ENCODE data around the gene DAPL1. TPM values are rescaled to one million over a fixed set of nuclear protein-coding genes. Genes with fewer than 3 reads are reported as not detected.

Gene DAPL1
- total RNA-seq, 1 donor from 2014 or later, result 0.57 TPM

- H3K27me3 Mint-ChIP-seq (ENCODE audit: low read depth), result no peaks in the 10 kb centered on the region
- no peaks in the 10 kb centered on the region for H3K36me3 Mint-ChIP-seq (ENCODE audit: low read depth)
- no peaks in the 10 kb centered on the region for H3K4me1 Mint-ChIP-seq (ENCODE audit: low read depth)
- peaks cover 3% of the 10 kb centered on the region for H3K9me3 Mint-ChIP-seq (ENCODE audit: low read depth)
- TF ChIP-seq, protein P1, sequence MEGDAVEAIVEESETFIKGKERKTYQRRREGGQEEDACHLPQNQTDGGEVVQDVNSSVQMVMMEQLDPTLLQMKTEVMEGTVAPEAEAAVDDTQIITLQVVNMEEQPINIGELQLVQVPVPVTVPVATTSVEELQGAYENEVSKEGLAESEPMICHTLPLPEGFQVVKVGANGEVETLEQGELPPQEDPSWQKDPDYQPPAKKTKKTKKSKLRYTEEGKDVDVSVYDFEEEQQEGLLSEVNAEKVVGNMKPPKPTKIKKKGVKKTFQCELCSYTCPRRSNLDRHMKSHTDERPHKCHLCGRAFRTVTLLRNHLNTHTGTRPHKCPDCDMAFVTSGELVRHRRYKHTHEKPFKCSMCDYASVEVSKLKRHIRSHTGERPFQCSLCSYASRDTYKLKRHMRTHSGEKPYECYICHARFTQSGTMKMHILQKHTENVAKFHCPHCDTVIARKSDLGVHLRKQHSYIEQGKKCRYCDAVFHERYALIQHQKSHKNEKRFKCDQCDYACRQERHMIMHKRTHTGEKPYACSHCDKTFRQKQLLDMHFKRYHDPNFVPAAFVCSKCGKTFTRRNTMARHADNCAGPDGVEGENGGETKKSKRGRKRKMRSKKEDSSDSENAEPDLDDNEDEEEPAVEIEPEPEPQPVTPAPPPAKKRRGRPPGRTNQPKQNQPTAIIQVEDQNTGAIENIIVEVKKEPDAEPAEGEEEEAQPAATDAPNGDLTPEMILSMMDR (IDR thresholded peaks at IDR 0.05), result no peak
- no peak overlapping the region for H3K27ac Mint-ChIP-seq (ENCODE audit: unreplicated experiment)
- no peak for DNase-seq (ENCODE audit: low spot score)
- no peak overlapping the region for H3K4me3 Mint-ChIP-seq (ENCODE audit: unreplicated experiment)
Observed at GRCh38 chr2:158760887-158761286, 34.2 kb upstream of the DAPL1 start.

- no peak overlapping the region for H3K4me3 Mint-ChIP-seq (ENCODE audit: unreplicated experiment)
- peaks cover 3% of the 10 kb centered on the region for H3K9me3 Mint-ChIP-seq (ENCODE audit: low read depth)
- H3K27ac Mint-ChIP-seq (ENCODE audit: unreplicated experiment), result no peak overlapping the region
- no peaks in the 10 kb centered on the region for H3K27me3 Mint-ChIP-seq (ENCODE audit: low read depth)
- TF ChIP-seq, protein P1 (IDR thresholded peaks at IDR 0.05), result no peak
- H3K36me3 Mint-ChIP-seq (ENCODE audit: low read depth), result no peaks in the 10 kb centered on the region
- no peaks in the 10 kb centered on the region for H3K4me1 Mint-ChIP-seq (ENCODE audit: low read depth)
- DNase-seq (ENCODE audit: low spot score), result no peak
Observed at GRCh38 chr2:158761621-158762020, 33.5 kb upstream of the DAPL1 start.

DNA sequence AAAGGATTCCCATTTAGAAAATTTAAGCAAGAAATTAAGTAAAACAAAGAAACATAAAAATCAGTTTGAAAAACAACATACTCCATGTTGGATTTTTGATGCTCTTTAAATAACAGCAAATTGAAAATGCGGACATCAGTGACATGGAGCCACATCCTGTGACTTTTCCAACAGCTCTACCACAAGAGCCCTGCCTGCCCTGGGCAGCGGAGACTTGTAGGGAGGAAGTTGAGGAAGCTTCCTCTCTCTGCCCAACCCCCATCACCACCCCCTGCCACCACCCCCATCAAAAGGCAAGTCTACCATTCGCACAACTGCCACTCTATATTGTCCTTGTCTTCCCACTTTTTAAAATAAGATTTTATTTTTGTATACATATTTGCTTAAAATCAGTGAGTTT is 32.8 kb upstream of the DAPL1 start:
- Mint-ChIP-seq H3K4me3 (ENCODE audit: unreplicated experiment) (no peak overlapping the region), H3K27me3 (ENCODE audit: low read depth) (no peaks in the 10 kb centered on the region), H3K4me1 (ENCODE audit: low read depth) (no peaks in the 10 kb centered on the region), H3K9me3 (ENCODE audit: low read depth) (peaks cover 4% of the 10 kb centered on the region), H3K27ac (ENCODE audit: unreplicated experiment) (no peak overlapping the region), H3K36me3 (ENCODE audit: low read depth) (no peaks in the 10 kb centered on the region)
- no peak for DNase-seq (ENCODE audit: low spot score)
- TF ChIP-seq, protein P1 (IDR thresholded peaks at IDR 0.05), result no peak

- Mint-ChIP-seq H3K4me3 (ENCODE audit: unreplicated experiment) (no peak overlapping the region), H3K9me3 (ENCODE audit: low read depth) (peaks cover 8% of the 10 kb centered on the region), H3K4me1 (ENCODE audit: low read depth) (no peaks in the 10 kb centered on the region), H3K27me3 (ENCODE audit: low read depth) (no peaks in the 10 kb centered on the region), H3K36me3 (ENCODE audit: low read depth) (no peaks in the 10 kb centered on the region), H3K27ac (ENCODE audit: unreplicated experiment) (no peak overlapping the region)
- DNase-seq (ENCODE audit: low spot score), result no peak
- TF ChIP-seq, protein P1 (IDR thresholded peaks at IDR 0.05), result no peak
Observed at GRCh38 chr2:158766524-158766923, 28.6 kb upstream of the DAPL1 start.

GRCh38 chr2:158772306-158773078 is 22.6 kb upstream of the DAPL1 start:
- H3K9me3 Mint-ChIP-seq (ENCODE audit: low read depth), result peaks cover 6% of the 10 kb centered on the region
- no peaks in the 10 kb centered on the region for H3K36me3 Mint-ChIP-seq (ENCODE audit: low read depth)
- TF ChIP-seq, protein P1 (IDR thresholded peaks at IDR 0.05), result no peak
- no peak overlapping the region for H3K4me3 Mint-ChIP-seq (ENCODE audit: unreplicated experiment)
- no peak for DNase-seq (ENCODE audit: low spot score)
- peaks cover 26% of the 10 kb centered on the region for H3K4me1 Mint-ChIP-seq (ENCODE audit: low read depth)
- H3K27me3 Mint-ChIP-seq (ENCODE audit: low read depth), result no peaks in the 10 kb centered on the region
- H3K27ac Mint-ChIP-seq (ENCODE audit: unreplicated experiment), result no peak overlapping the region
